ENCODE results near the gene MTRR. TPM values are rescaled to one million over a fixed set of nuclear protein-coding genes. Genes with fewer than 3 reads are reported as not detected.
A peak's percentile ranks its signal among the peaks of the same experiment; 100 is the strongest.

MTRR gene
- total and polyA plus RNA-seq, 2 of the 8 experiments (the other 6 are each of a cell fraction or from before 2014, with no cell fraction given), result 36.4 to 53.8 TPM

DNA sequence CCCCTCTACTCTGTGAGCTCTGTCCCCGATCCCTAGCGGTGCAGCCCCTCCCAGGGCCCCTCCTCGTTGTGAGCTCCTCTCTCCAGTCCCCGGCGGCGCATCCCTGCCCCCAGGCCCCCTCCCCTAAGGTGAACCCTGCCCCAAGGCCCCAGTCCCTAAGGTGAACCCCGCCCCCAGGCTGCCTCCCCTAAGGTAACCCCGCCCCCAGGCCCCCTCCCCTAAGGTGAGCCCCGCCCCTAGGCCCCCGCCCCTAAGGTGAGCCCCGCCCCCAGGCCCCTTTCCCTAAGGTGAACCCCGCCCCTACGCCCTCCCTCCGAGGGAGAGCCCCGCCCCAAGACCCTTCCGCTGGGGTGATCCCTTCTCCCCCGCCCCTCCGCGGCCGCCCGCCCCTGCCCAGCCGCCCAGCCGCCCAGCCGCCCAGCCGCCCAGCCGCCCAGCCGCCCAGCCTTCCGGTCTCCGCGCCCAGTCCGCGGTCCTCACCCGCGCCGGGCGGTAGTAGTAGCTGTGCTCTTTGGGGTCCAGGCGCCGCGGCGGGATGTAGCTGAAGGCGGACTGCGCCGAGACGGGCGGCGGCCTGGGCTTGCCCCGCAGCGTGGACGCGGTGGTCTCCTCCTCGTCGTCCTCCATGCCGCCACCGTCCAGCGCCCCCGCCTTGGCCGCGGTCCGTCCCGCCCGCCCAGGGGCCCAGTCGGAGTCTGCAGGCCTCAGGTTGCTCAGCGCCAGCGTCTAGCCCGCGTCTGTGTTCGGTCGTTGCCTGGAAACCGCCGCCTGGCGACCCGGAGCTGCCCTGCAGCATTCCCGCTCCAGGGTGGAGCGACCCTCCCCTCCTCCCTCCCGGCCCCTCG, 18.3 kb upstream of the MTRR start, which contains the start of gene CFAP90 (continued):
- TF ChIP-seq, protein P1, sequence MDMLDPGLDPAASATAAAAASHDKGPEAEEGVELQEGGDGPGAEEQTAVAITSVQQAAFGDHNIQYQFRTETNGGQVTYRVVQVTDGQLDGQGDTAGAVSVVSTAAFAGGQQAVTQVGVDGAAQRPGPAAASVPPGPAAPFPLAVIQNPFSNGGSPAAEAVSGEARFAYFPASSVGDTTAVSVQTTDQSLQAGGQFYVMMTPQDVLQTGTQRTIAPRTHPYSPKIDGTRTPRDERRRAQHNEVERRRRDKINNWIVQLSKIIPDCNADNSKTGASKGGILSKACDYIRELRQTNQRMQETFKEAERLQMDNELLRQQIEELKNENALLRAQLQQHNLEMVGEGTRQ (IDR thresholded peaks at IDR 0.05; ENCODE audit: low read length), result no peak
- TF ChIP-seq MAFK (IDR thresholded peaks at IDR 0.05; ENCODE audit: low read depth, low read length) (no peak), HDAC2 (IDR thresholded peaks at IDR 0.05; ENCODE audit: borderline replicate concordance in 1 of 2, low read depth in 2 of 2, low read length in 2 of 2) (peak in 1 of 2 experiments; percentile 58; a peak in 1 of 4 replicates), NANOG (IDR thresholded peaks at IDR 0.05; ENCODE audit: insufficient read depth, low read depth, low read length, poor library complexity, severe bottlenecking) (no peak), SP1 (IDR thresholded peaks at IDR 0.05; ENCODE audit: low read depth, low read length) (peak; percentile 11; the same call in 1 of the 2 replicates), KDM5A (IDR thresholded peaks at IDR 0.05; ENCODE audit: low read length) (no peak), SP4 (IDR thresholded peaks at IDR 0.05; ENCODE audit: low read length) (no peak), CHD1 (IDR thresholded peaks at IDR 0.05; ENCODE audit: low read depth, low read length) (no peak), BRCA1 (IDR thresholded peaks at IDR 0.05; ENCODE audit: low read depth, low read length) (no peak), CTBP2 (IDR thresholded peaks at IDR 0.05; ENCODE audit: borderline replicate concordance, insufficient read depth, insufficient read length, low read length) (no peak), CBX5 (IDR thresholded peaks at IDR 0.05; ENCODE audit: low read depth, low read length) (no peak), TEAD4 (IDR thresholded peaks at IDR 0.05; ENCODE audit: low read depth, low read length) (peak; percentile 76), SRF (IDR thresholded peaks at IDR 0.05; ENCODE audit: low read depth, low read length) (no peak), GABPA (IDR thresholded peaks at IDR 0.05; ENCODE audit: borderline replicate concordance, insufficient read depth, low read length) (no peak), KDM1A (IDR thresholded peaks at IDR 0.05; ENCODE audit: borderline replicate concordance, low read length) (no peak), HDAC6 (IDR thresholded peaks at IDR 0.05; ENCODE audit: low read depth, low read length) (no peak), PHF8 (conservative IDR thresholded peaks at IDR 0.05; ENCODE audit: low read depth, low read length) (peak; percentile 69), JUND (IDR thresholded peaks at IDR 0.05; ENCODE audit: low read length) (no peak), FOSL1 (IDR thresholded peaks at IDR 0.05; ENCODE audit: insufficient read depth, low read depth, low read length) (no peak), YY1 (IDR thresholded peaks at IDR 0.05; ENCODE audit: low read depth, low read length) (no peak), POU5F1 (IDR thresholded peaks at IDR 0.05; ENCODE audit: low read depth, low read length) (no peak)
- TF ChIP-seq, protein P2, sequence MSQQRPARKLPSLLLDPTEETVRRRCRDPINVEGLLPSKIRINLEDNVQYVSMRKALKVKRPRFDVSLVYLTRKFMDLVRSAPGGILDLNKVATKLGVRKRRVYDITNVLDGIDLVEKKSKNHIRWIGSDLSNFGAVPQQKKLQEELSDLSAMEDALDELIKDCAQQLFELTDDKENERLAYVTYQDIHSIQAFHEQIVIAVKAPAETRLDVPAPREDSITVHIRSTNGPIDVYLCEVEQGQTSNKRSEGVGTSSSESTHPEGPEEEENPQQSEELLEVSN (IDR thresholded peaks at IDR 0.05), result no peak

Measured in H1 (cell line).